T-helper 1 cell treated with Interleukin-12 subunit alpha and Interleukin-12 subunit beta and Interleukin-4 antibody, amounts not matched to agents 30 μg/mL and 1 μg/mL, for 36 hours (primary cell): ENCODE data around the gene ZFAND3.

Experiments used
- H3K27ac Mint-ChIP-seq: one replicate; pipeline ENCODE4 v1.8.0; 2021; ENCODE audit warnings: mild to moderate bottlenecking, mixed read lengths
- H3K27me3 Mint-ChIP-seq: one replicate; pipeline ENCODE4 v1.8.0; 2021; ENCODE audit warnings: low read depth, mixed read lengths
- H3K36me3 Mint-ChIP-seq: one replicate; pipeline ENCODE4 v1.8.0; 2021; ENCODE audit warnings: low read depth, mixed read lengths
- H3K4me1 Mint-ChIP-seq: one replicate; pipeline ENCODE4 v1.8.0; 2021; ENCODE audit warnings: low read depth, mixed read lengths
- H3K4me3 Mint-ChIP-seq: one replicate; pipeline ENCODE4 v1.8.0; 2021; ENCODE audit warnings: mild to moderate bottlenecking, moderate library complexity, mixed read lengths
- H3K9me3 Mint-ChIP-seq: one replicate; pipeline ENCODE4 v1.8.0; 2021; ENCODE audit warnings: mixed read lengths

The ZFAND3 gene

DNA sequence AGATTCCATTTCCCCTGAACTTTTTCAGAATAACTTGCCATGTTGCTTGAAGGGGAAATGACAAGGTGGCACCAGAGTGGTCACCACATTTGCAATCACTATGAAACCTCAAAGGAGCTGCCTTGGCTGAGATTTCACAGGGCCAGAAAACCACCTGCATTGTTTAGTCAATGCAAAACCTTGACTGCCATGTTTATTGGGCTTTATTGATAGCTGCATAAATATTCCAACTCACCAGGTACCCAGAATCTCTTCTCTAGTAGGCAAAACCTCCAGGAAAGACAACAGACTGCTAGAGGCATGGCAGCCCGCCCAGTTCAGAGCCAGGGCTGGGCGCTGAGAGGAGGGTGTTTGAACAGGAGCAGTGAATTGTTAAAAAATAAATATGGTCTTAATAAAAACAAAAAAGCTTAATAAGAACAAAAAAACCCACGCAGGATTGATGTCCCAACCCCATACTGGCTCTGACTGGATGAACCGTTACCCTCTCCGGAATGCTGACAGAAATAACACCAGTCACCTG is 375.6 kb downstream of the ZFAND3 start:
- H3K27ac Mint-ChIP-seq, result no peak overlapping the region
- H3K9me3 Mint-ChIP-seq, result no peaks in the 10 kb centered on the region
- no peaks in the 10 kb centered on the region for H3K36me3 Mint-ChIP-seq
- no peak overlapping the region for H3K4me3 Mint-ChIP-seq
- H3K4me1 Mint-ChIP-seq, result no peaks in the 10 kb centered on the region
- no peaks in the 10 kb centered on the region for H3K27me3 Mint-ChIP-seq

DNA sequence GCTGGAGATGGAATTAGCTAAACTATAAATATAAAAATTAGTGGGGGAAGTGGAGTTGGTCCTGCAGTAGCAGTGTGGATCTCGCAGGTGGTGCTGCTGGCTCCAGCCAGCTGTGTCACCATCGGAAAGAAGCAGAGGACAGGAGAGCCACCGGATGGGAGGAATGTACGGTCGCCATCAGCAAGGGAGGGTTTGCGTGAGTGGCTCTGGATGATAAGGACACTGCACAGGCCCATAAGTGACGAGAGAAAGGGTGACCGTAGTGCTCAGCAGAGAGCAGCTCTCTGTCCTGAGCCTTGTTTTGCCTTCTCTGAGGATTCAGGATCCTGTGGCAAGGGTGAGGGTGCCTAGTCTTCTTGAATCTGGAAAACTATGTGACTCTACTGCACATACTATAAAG is 378.7 kb downstream of the ZFAND3 start:
- Mint-ChIP-seq H3K9me3 (no peaks in the 10 kb centered on the region), H3K4me3 (no peak overlapping the region), H3K4me1 (no peaks in the 10 kb centered on the region), H3K27me3 (no peaks in the 10 kb centered on the region), H3K27ac (no peak overlapping the region), H3K36me3 (no peaks in the 10 kb centered on the region)
